Right cardiac atrium (tissue), 5 donors: ENCODE data around the gene R3HCC1L. TPM values are rescaled to one million over a fixed set of nuclear protein-coding genes. Genes with fewer than 3 reads are reported as not detected.
A peak's percentile ranks its signal among the peaks of the same experiment; 100 is the strongest.
"Not testable (repeated sequence)": the region's sequence is repeated elsewhere in the genome, so short reads cannot be mapped to it uniquely, and the experiment has no call there.

Source experiments
- ATAC-seq, 2 donors: fragments of 200-7000 bp; cut with Tn5 transposase; one replicate each; pipeline versions ENCODE4 v1.8.0 to v1.9.1; 2020; ENCODE audit warnings: moderate library complexity in 2 of 2, mild to moderate bottlenecking in 1 of 2
- DNase-seq, 3 donors: peaks; one replicate each; pipeline ENCODE4 v3.0.0-alpha.2; 2020
- H3K27ac ChIP-seq: one replicate; pipeline ENCODE4 v1.5.1; 2013; ENCODE audit warnings: mild to moderate bottlenecking, low read length, control low read depth, moderate library complexity
- H3K27me3 ChIP-seq: one replicate; pipeline ENCODE4 v1.6.1; 2013; ENCODE audit not compliant: control insufficient read depth, insufficient read depth
- H3K4me1 ChIP-seq: one replicate; pipeline ENCODE4 v1.6.1; 2013; ENCODE audit warnings: low read length; ENCODE audit not compliant: control insufficient read depth, insufficient read depth
- H3K4me3 ChIP-seq: one replicate; pipeline ENCODE4 v1.5.1; 2013; ENCODE audit warnings: low read length, control low read depth
- H3K9me3 ChIP-seq: one replicate; pipeline ENCODE4 v1.6.1; 2013; ENCODE audit warnings: low read length; ENCODE audit not compliant: control insufficient read depth
- WGBS: extraction: QIAGEN DNeasy Blood & Tissue Kit; methylation state at CpG from one replicate; pipeline ENCODE4 v1.1.7; 2013; 5-methylcytosine and 5-hydroxymethylcytosine counted together
- intact Hi-C, 4 donors: fragments of 100-400 bp; cut with DNase I; formaldehyde crosslinking; loops; one replicate each; pipeline versions ENCODE4 v1.11.0 to v1.14.0; 2022 to 2023
- polyA plus RNA-seq: library from polyadenylated mRNA; stranded (reverse); fragments of 200-250 nt; gene quantifications from one replicate; pipeline ENCODE4 v1.2.3, GENCODE V29; 2013
- total RNA-seq, 4 donors: library from RNA; stranded (reverse); fragmentation: NEBNext Ultra II Directional; extraction: Animal tissue kit (Norgen Biotek cat#: 25700); gene quantifications; one replicate each; pipeline ENCODE4 v1.2.1, GENCODE V29; 2021
- donor health status: healthy with polysubstance abuse.
- donor health status: DM: no; HTN: yes; CAD: no.
- donor health status: DM: no; HTN: no; CAD: no.
- donor health status: DM: no; HTN: yes; CAD: no; lungs with severe emphysema.
- donor health status: DM: yes; HTN: yes; CAD: no.

The R3HCC1L gene
- total and polyA plus RNA-seq, 5 donors = 4.6 to 6.4 (median 6.4) TPM

- DNase-seq, H3K4me1 ChIP-seq, ATAC-seq, H3K9me3 ChIP-seq, H3K4me3 ChIP-seq, H3K27me3 ChIP-seq, H3K27ac ChIP-seq, intact Hi-C loops: not testable (repeated sequence)
- WGBS = 95% methylated on average over 9 of the region's 9 CpGs
Measured at GRCh38 chr10:98133075-98133752, 1.2 kb upstream of the R3HCC1L start.

GRCh38 chr10:98134117-98134430 is 383 bp upstream of the R3HCC1L start:
- 66% methylated on average over 5 of the region's 5 CpGs for WGBS
- peak overlapping the region; percentile 82 for H3K4me3 ChIP-seq
- no peaks in the 10 kb centered on the region for H3K4me1 ChIP-seq
- ATAC-seq = no peak
- intact Hi-C loops = no loop called here
- no peak for DNase-seq
- peak overlapping the region; percentile 9 for H3K27ac ChIP-seq
- no peaks in the 10 kb centered on the region for H3K27me3 ChIP-seq
- no peaks in the 10 kb centered on the region for H3K9me3 ChIP-seq

GRCh38 chr10:98135222-98135899 is 904 bp downstream of the R3HCC1L start:
- H3K4me1 ChIP-seq = no peaks in the 10 kb centered on the region
- 21% methylated on average over 13 of the region's 13 CpGs for WGBS
- H3K27ac ChIP-seq = peak overlapping the region; percentile 90
- H3K9me3 ChIP-seq = no peaks in the 10 kb centered on the region
- DNase-seq (no peak), ATAC-seq (no peak)
- no peaks in the 10 kb centered on the region for H3K27me3 ChIP-seq
- H3K4me3 ChIP-seq = peak overlapping the region; percentile 82
- intact Hi-C loops = no loop called here

GRCh38 chr10:98136775-98137174 is 2.3 kb downstream of the R3HCC1L start:
- intact Hi-C loops, H3K4me1 ChIP-seq, DNase-seq, ATAC-seq, H3K4me3 ChIP-seq, H3K27me3 ChIP-seq, H3K27ac ChIP-seq, H3K9me3 ChIP-seq: not testable (repeated sequence)
- 97% methylated on average over 16 of the region's 16 CpGs for WGBS

GRCh38 chr10:98138031-98138430 is 3.6 kb downstream of the R3HCC1L start:
- Histone ChIP-seq H3K27ac (no peak overlapping the region), H3K4me1 (peaks cover 2% of the 10 kb centered on the region), H3K27me3 (no peaks in the 10 kb centered on the region), H3K4me3 (no peak overlapping the region), H3K9me3 (no peaks in the 10 kb centered on the region)
- DNase-seq (no peak), ATAC-seq (no peak)
- intact Hi-C loops = no loop called here

- DNase-seq (no peak), ATAC-seq (no peak)
- Histone ChIP-seq H3K4me3 (no peak overlapping the region), H3K4me1 (peaks cover 2% of the 10 kb centered on the region), H3K9me3 (no peaks in the 10 kb centered on the region), H3K27me3 (no peaks in the 10 kb centered on the region), H3K27ac (no peak overlapping the region)
- WGBS = 82% methylated on average over 3 of the region's 3 CpGs
- intact Hi-C loops = no loop called here
Measured at GRCh38 chr10:98139431-98139830, 5.0 kb downstream of the R3HCC1L start.

- no peak for ATAC-seq
- Histone ChIP-seq H3K9me3 (no peaks in the 10 kb centered on the region), H3K4me3 (no peak overlapping the region), H3K27ac (peak overlapping the region; percentile 27), H3K27me3 (no peaks in the 10 kb centered on the region), H3K4me1 (peaks cover 2% of the 10 kb centered on the region)
- intact Hi-C loops = no loop called here
- no peak for DNase-seq
Measured at GRCh38 chr10:98141484-98142073, 7.1 kb downstream of the R3HCC1L start.

- H3K27ac ChIP-seq = no peak overlapping the region
- H3K9me3 ChIP-seq = no peaks in the 10 kb centered on the region
- H3K27me3 ChIP-seq = no peaks in the 10 kb centered on the region
- intact Hi-C loops = no loop called here
- DNase-seq (no peak), ATAC-seq (peak; percentile 43 to 59)
- no peak overlapping the region for H3K4me3 ChIP-seq
- WGBS = 36% methylated on average over 2 of the region's 2 CpGs
- H3K4me1 ChIP-seq = peaks cover 2% of the 10 kb centered on the region
Measured at GRCh38 chr10:98144985-98145384, 10.5 kb downstream of the R3HCC1L start.

GRCh38 chr10:98149858-98150257 is 15.4 kb downstream of the R3HCC1L start:
- intact Hi-C loops = no loop called here
- no peak overlapping the region for H3K27ac ChIP-seq
- DNase-seq (no peak), ATAC-seq (no peak)
- no peak overlapping the region for H3K4me3 ChIP-seq
- no peaks in the 10 kb centered on the region for H3K27me3 ChIP-seq
- H3K4me1 ChIP-seq = peaks cover 4% of the 10 kb centered on the region
- WGBS = 96% methylated on average over 1 of the region's 1 CpG
- no peaks in the 10 kb centered on the region for H3K9me3 ChIP-seq

- no peaks in the 10 kb centered on the region for H3K9me3 ChIP-seq
- ATAC-seq (no peak), DNase-seq (no peak)
- H3K27me3 ChIP-seq = no peaks in the 10 kb centered on the region
- peaks cover 4% of the 10 kb centered on the region for H3K4me1 ChIP-seq
- no peak overlapping the region for H3K27ac ChIP-seq
- intact Hi-C loops = no loop called here
- no peak overlapping the region for H3K4me3 ChIP-seq
- 92% methylated on average over 5 of the region's 5 CpGs for WGBS
Measured at GRCh38 chr10:98150544-98150943, 16.1 kb downstream of the R3HCC1L start.

GRCh38 chr10:98152778-98153177 is 18.3 kb downstream of the R3HCC1L start:
- peak in 1 of 3 donors; percentile 45 for DNase-seq
- ATAC-seq, H3K27me3 ChIP-seq, H3K9me3 ChIP-seq, H3K4me3 ChIP-seq, H3K4me1 ChIP-seq, intact Hi-C loops, H3K27ac ChIP-seq: not testable (repeated sequence)
- 90% methylated on average over 26 of the region's 30 CpGs for WGBS
